ENCODE measurements around the gene AQP12B.

The AQP12B gene

DNA sequence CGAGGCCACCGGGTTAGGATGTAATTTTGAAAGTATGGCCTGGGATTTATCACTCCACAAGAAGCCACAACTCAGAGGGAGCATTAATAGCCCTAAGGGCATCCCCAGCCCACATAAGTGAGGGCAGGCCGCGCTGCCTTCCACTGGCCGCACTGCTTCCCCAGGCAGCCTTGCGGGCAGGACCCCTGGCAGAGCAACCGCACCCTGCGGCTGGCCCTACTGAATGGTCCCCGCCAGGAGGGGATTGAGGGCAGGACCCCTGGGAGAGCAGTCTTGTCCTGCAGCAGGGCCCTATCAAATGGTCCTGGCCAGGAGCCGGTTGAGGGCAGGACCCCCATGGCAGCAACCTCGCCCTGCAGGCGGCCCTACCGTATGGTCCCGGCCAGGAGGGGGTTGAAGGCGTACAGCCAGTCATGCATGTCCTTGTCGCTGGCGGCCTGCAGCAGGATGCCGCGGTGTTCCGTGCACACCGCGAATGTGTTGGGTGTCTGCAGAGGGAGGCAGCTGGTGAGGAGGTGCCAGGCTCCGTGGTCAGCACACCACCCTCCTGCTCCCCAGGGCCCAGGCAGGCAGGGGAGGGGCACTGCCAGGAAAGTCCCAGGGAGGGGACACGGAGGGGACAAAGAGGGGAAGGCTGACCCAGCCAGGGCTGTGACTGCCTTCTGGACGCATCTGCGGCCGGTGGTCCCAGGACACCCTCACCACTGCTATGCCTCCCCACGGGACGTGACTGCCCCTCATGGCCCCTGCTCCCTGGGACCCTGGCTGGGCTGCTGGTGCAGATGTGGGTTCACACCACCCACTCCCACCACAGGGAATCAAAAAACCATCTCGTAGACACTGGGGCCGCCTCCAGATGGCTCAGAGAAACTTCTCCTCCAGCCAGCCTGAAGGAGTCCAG lies 35.2 kb upstream of the AQP12B start:
- no peak for DNase-seq

DNA sequence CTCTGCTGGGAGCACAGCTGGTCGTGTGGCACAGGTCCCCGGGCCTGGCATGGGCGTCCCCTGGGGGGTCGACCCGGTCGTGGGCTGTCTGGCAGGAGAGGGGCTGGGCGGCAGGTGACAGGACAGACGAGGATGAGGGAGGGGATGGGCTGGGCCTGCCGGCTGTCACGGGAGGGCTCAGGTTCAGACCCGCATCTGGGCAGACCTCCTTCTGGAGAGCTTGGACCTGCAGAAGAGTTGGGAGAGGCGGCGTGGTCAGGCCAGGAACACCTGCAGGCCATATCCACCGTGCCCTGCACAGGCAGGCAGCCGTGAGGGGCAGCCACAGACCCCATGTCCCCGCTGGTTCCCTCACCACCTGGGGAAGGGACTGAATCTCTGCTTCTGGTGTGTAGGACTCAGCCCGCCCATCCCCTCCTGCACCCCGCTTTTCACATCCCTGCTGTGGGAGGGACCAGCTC lies 34.5 kb upstream of the AQP12B start:
- DNase-seq = no peak

DNA sequence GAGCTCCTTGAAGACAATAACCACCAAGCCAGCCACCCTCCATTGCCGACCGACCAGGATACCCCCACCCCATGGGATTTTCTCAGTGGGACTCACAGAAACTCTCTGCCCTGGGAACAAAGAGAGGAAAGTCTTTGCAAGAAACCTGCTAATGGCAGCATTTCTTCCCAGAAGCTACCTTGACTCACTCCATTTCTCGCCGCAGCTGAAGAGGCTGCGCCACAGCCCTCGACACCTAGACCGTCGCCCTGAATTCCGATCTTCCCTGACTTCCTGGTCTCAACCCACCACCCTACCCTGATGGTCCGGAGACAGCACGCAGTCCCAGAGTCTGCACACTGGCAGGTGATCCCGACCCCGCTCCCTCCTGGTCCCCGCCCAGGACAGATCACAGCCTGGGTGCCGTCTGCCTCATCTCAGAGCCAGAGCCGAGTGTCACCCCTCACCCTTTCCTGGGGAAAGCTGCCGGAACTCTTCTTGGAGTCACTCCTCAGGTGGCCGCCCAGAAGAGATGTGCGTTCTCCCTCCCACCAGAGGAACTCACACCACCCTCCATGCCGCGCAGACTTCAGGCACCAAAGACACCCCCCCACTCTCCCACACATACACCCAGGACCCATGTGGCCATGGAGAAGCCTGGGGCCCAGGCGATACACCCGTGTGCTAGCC lies 33.6 kb upstream of the AQP12B start:
- DNase-seq = no peak

- no peak for DNase-seq
These were observed 32.4 kb upstream of the AQP12B start for GRCh38 chr2:240714747-240715725.

- no peak for DNase-seq
These were observed 31.5 kb upstream of the AQP12B start for GRCh38 chr2:240713928-240714746.

- no peak for DNase-seq
These were observed 30.6 kb upstream of the AQP12B start for GRCh38 chr2:240713071-240713927.

DNA sequence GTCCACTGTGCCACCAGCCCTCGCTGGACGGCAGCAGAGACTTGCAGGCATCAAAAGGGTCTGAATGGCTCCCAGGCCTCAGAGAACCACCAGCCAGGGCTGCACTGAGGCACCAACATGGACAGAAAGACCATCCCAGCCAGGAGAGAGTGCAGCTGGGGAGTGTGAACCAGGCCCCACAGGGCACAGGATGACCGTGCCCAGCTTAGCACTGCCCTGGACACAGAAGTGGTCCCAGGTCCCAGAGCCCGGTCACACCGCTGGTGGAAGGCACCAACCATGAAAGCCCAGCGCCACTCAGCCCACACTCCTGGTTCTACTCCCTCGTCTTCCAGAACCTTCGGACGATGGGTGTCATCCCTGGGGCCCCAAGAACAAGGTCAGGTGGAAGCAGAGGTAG lies 29.4 kb upstream of the AQP12B start:
- no peak for DNase-seq

DNA sequence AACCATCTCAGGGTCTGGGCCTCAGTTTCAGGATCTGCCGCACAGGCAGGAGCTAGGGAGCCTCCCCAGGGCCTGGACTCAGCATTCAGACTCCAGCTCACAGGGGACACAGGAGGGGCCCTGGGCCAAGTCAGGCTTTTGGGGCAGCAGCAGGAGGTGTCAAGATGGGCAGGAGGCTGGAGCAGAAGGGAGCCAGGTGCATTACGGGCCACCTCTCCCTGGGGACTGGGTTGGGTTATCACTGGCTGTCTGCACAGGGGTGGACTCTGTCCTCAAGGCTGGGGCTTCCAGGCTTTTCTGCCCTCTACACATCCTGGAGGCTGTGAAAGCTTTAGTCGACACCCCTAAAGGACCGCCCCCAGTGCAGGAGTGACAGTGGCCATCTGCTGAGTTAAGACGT lies 29.0 kb upstream of the AQP12B start:
- no peak for DNase-seq

DNA sequence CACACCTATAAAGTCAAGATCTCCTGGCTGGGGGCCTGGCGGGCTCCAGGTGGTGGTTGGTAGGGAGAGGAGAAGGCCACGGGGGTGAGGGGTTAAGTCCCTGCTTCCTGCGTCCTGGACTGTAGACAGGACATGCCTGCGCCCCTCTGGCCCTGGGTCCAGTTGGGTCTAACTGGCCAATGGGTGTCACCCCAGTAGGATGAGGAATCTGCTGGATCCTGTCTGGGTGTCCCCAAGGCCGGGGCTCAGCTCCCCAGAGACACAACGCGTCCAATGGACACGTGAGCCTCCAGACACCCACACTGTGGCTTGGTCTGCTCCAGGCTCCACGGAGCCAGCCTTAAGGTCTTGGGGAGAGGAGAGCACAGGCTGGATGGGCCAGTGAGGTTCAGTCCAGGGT lies 28.6 kb upstream of the AQP12B start:
- no peak for DNase-seq

GRCh38 chr2:240708457-240708856 lies 25.8 kb upstream of the AQP12B start:
- DNase-seq = no peak

DNA sequence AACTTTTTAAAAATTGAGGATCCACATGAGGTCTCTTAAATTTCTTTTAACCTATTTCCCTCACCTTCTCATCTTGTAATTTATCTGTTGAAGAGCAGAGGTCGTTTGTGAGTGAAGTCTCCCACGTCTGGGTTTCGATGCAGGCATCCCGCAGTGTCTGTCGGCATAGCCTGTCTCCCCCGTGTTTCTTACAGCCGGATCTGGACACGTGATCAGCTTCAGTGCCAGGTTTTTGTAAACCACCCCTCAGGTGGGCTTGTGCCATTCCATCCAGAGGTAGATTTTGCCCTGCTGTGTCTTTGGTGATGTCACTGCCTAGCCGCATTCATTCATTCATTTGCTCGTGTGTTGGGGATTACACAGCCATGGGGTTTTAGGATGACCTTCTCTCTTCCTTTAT lies 25.1 kb upstream of the AQP12B start:
- DNase-seq = no peak

DNA sequence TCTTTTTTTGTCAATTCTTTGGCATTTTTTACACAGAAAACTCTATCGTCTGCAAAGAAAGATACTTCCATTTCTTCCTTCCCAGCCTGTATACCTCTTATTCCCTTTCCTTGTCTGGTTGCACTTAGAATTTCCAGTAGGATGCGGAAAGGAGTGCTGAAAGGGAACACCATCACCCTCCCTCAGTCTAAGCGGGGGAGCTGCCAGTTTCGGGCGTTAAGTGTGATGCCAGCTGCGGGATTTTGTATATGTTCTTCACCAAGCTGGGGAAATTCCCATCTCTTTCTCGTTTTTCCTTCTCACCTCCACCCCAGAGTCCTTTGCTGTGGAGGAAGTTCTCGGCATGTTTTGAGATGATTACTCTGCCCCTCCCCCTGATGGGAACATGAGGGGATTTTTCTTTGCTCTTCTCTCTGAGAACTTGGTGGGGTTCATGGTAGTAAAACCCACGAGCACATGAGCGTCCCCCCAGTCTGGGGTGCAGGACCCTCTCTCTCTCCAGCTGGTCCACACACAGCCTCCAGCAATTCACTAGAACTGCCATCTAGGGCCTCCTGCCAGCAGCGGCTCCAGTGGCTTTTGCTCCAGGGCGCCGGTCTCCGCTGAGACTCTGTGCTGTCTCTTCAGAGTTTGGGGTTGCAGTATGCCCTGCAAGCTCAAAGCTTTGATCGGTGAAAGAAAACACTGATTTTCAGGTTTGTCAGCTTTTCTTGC lies 24.5 kb upstream of the AQP12B start:
- DNase-seq = no peak

DNA sequence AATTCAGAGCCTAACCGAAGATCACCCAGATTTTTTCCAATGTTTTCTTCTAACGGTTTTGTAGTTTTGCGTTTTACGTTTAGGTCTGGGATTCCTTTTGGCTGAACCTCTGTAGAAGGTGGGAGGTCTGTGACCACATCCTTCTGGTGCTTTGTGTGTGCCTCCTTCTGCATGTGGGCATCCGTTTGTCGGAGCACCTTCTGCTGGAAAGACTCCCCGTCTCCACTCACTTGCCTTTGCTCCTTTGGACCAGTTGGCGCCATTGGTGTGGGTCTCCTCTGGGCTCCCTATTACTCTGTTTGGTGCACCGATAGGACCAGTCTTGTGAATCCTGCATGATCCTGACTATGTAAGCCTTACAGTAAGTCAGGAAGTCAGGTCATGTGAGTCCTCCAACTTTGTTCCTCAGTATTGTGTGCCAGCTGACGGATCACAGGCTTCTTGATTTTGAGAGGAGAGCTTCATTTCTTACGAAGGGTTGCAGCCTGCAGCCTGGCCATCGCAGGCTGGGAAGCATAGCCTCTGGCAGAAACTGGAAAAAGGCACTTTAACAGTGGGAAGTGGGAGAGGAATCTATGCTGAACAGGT lies 22.6 kb upstream of the AQP12B start:
- DNase-seq = no peak

DNA sequence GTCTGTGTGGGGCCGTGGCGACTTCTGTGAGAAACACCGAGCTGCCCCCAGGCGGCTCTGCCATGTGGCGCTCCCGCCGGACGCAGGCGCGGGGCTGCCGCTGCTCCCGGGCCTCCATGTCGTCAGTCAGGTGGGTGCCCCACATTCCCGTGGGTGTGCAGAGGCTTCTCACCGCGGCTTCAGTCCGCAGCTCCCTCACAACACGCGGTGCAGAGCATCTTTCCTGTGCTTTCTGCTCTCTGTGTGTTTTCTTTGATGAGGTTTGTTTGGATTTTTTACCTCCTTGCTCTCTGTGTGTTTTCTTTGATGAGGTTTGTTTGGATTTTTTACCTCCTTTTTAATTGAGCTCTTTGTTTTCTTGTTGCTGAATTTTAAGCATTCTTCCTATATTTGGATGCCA lies 22.0 kb upstream of the AQP12B start:
- no peak for DNase-seq

- no peak for DNase-seq
These were observed 21.0 kb upstream of the AQP12B start for GRCh38 chr2:240703417-240704341.

GRCh38 chr2:240702640-240703011 lies 19.9 kb upstream of the AQP12B start:
- no peak for DNase-seq

DNA sequence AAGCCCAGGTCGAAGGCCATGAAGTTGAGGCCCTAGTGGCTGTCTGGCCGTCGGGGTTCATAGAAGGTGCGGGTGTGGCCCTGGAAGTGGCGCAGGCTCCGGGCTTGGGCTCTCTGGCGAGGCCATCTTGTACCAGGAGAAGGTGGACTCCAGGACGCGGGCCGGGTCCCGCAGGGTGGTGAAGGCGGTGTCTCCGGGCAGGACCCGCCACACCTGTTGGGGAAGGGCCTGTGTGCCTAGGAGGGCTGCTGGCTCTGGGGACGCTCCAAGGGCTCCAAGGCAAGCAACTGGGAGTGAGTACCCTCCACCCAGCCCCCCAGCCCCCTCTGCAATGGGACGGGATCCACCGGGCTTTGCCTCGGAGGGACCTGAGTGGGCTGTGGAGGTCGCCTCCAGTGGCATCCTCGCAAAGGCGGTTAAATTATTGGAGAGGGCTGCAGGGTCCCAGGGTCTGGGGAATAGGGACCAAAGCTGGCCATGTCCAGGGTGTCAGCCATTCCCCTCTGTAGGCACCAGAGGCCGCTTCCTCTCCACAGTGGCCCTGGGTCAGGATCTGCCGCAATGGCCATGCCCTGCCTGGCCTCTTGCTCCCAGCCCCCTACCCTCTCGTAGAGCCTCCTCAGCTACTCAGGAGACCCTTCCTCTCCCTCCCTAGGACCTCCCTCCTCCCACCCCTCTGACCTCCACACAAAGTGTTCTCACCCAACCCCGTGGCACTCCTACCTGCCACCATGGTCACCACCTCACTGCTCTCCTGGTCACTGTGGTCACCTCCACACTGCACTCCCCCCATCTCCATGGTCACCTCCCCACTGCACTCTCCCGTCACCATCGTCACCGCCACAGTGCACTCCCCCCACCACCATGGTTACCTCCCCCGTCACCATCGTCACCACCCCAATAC lies 19.3 kb upstream of the AQP12B start:
- no peak for DNase-seq
